Nephron progenitor cell (in vitro differentiated cells): Measurements from ENCODE around the gene PLIN3.
"Not testable (repeated sequence)": the region's sequence is repeated elsewhere in the genome, so short reads cannot be mapped to it uniquely, and the experiment has no call there.

Experiments used
- DNase-seq: peaks from one replicate; pipeline ENCODE4 v3.0.0; 2021
- H3K27ac Mint-ChIP-seq: 2 replicates; pipeline ENCODE4 v1.8.0; 2021; ENCODE audit warnings: mild to moderate bottlenecking, moderate library complexity, mixed read lengths
- H3K27me3 Mint-ChIP-seq: 2 replicates; pipeline ENCODE4 v1.8.0; 2021; ENCODE audit warnings: mild to moderate bottlenecking, low read depth, mixed read lengths; ENCODE audit not compliant: poor library complexity
- H3K36me3 Mint-ChIP-seq: 2 replicates; pipeline ENCODE4 v1.8.0; 2021; ENCODE audit warnings: low read depth, mixed read lengths
- H3K4me1 Mint-ChIP-seq: 2 replicates; pipeline ENCODE4 v1.8.0; 2021; ENCODE audit warnings: mixed read lengths
- H3K4me3 Mint-ChIP-seq: 2 replicates; pipeline ENCODE4 v1.8.0; 2021; ENCODE audit warnings: mild to moderate bottlenecking, moderate library complexity, mixed read lengths
- H3K9me3 Mint-ChIP-seq: 2 replicates; pipeline ENCODE4 v1.8.0; 2021; ENCODE audit warnings: mild to moderate bottlenecking, moderate library complexity, mixed read lengths
- CTCF ChIP-seq: fragments of 200-600 bp; sonication (generic); IDR thresholded peaks from 2 replicates; pipeline ENCODE4 v1.5.0; 2021; ENCODE audit warnings: antibody characterized with exemption

Gene PLIN3

GRCh38 chr19:4908781-4909155 is 41.3 kb upstream of the PLIN3 start:
- peak; percentile 36 for DNase-seq
- H3K27ac Mint-ChIP-seq = peak overlapping the region; percentile 90
- H3K4me1 Mint-ChIP-seq = peaks cover 42% of the 10 kb centered on the region
- TF ChIP-seq CTCF = no peak
- H3K9me3 Mint-ChIP-seq = no peaks in the 10 kb centered on the region
- H3K4me3 Mint-ChIP-seq = peak overlapping the region; percentile 75
- peaks cover 17% of the 10 kb centered on the region for H3K36me3 Mint-ChIP-seq
- H3K27me3 Mint-ChIP-seq = peaks cover 19% of the 10 kb centered on the region

GRCh38 chr19:4908360-4908759 is 40.9 kb upstream of the PLIN3 start:
- H3K27ac Mint-ChIP-seq = peak overlapping the region; percentile 90
- H3K9me3 Mint-ChIP-seq = no peaks in the 10 kb centered on the region
- DNase-seq = peak; percentile 66
- TF ChIP-seq CTCF = no peak
- peaks cover 19% of the 10 kb centered on the region for H3K27me3 Mint-ChIP-seq
- H3K36me3 Mint-ChIP-seq = peaks cover 17% of the 10 kb centered on the region
- H3K4me1 Mint-ChIP-seq = peaks cover 42% of the 10 kb centered on the region
- peak overlapping the region; percentile 75 for H3K4me3 Mint-ChIP-seq

- Mint-ChIP-seq H3K9me3 (no peaks in the 10 kb centered on the region), H3K36me3 (peaks cover 5% of the 10 kb centered on the region), H3K27ac (no peak overlapping the region), H3K4me1 (peaks cover 37% of the 10 kb centered on the region), H3K4me3 (no peak overlapping the region), H3K27me3 (peaks cover 26% of the 10 kb centered on the region)
- DNase-seq = no peak
- TF ChIP-seq CTCF = no peak
Measured at GRCh38 chr19:4906963-4907362, 39.5 kb upstream of the PLIN3 start.

GRCh38 chr19:4904481-4904880 is 37.0 kb upstream of the PLIN3 start:
- peaks cover 30% of the 10 kb centered on the region for H3K27me3 Mint-ChIP-seq
- H3K4me1 Mint-ChIP-seq = peaks cover 25% of the 10 kb centered on the region
- no peaks in the 10 kb centered on the region for H3K9me3 Mint-ChIP-seq
- DNase-seq = no peak
- H3K4me3 Mint-ChIP-seq = no peak overlapping the region
- no peak for TF ChIP-seq CTCF
- H3K36me3 Mint-ChIP-seq = no peaks in the 10 kb centered on the region
- H3K27ac Mint-ChIP-seq = no peak overlapping the region

- H3K27me3 Mint-ChIP-seq = peaks cover 25% of the 10 kb centered on the region
- no peaks in the 10 kb centered on the region for H3K36me3 Mint-ChIP-seq
- peaks cover 13% of the 10 kb centered on the region for H3K4me1 Mint-ChIP-seq
- DNase-seq = no peak
- H3K27ac Mint-ChIP-seq = peak within 1 kb of the TSS; percentile 69
- TF ChIP-seq CTCF = no peak
- no peaks in the 10 kb centered on the region for H3K9me3 Mint-ChIP-seq
- H3K4me3 Mint-ChIP-seq = no peak within 1 kb of the TSS
Measured at GRCh38 chr19:4902796-4903195, 35.3 kb upstream of the PLIN3 start, which contains the start of gene ARRDC5. ARRDC5 (minus strand) TSS chr19:4902896; CDS start chr19:4902825, 71 bp downstream.

GRCh38 chr19:4900879-4901278 is 33.4 kb upstream of the PLIN3 start:
- not testable (repeated sequence) for H3K9me3 Mint-ChIP-seq, DNase-seq, H3K4me3 Mint-ChIP-seq, H3K27ac Mint-ChIP-seq, H3K36me3 Mint-ChIP-seq
- Mint-ChIP-seq H3K27me3 (peaks cover 17% of the 10 kb centered on the region), H3K4me1 (peaks cover 24% of the 10 kb centered on the region)
